Measurements from ENCODE around the gene KCND2.

GRCh38 chr7:120460949-120461348 lies 188.0 kb downstream of the KCND2 start:
- TF ChIP-seq CTCF (IDR thresholded peaks at IDR 0.05) (no peak), POLR2A (IDR thresholded peaks at IDR 0.05) (no peak)

Measured in thyroid gland (tissue), 4 donors.